Ishikawa (cell line): ENCODE measurements around the gene ZNF619.

Experiments
- CEBPB ChIP-seq: IDR thresholded peaks from 2 replicates; pipeline ENCODE4 v1.6.1; 2012
- CREB1 ChIP-seq: IDR thresholded peaks from 2 replicates; pipeline ENCODE4 v1.6.1; 2012; ENCODE audit warnings: low read depth
- EGR1 ChIP-seq: IDR thresholded peaks from 2 replicates; pipeline ENCODE4 v1.6.1; 2012
- EP300 ChIP-seq: IDR thresholded peaks from 2 replicates; pipeline ENCODE4 v1.6.1; 2012; ENCODE audit warnings: borderline replicate concordance
- FOXM1 ChIP-seq: IDR thresholded peaks from 2 replicates; pipeline ENCODE4 v1.6.1; 2012; ENCODE audit warnings: low read depth, borderline replicate concordance
- MAX ChIP-seq: IDR thresholded peaks from 2 replicates; pipeline ENCODE4 v1.6.1; 2012
- NFIC ChIP-seq: IDR thresholded peaks from 2 replicates; pipeline ENCODE4 v1.6.1; 2012
- RAD21 ChIP-seq: IDR thresholded peaks from 2 replicates; pipeline ENCODE4 v1.6.1; 2012; ENCODE audit warnings: low read depth
- TAF1 ChIP-seq: IDR thresholded peaks from 2 replicates; pipeline ENCODE4 v1.6.1; 2012; ENCODE audit warnings: low read depth, mild to moderate bottlenecking
- TCF12 ChIP-seq: IDR thresholded peaks from 2 replicates; pipeline ENCODE4 v1.6.1; 2012; ENCODE audit warnings: low read depth
- TEAD4 ChIP-seq: IDR thresholded peaks from 2 replicates; pipeline ENCODE4 v1.6.1; 2012
- USF1 ChIP-seq: IDR thresholded peaks from 2 replicates; pipeline ENCODE4 v1.6.1; 2012
- YY1 ChIP-seq: IDR thresholded peaks from 2 replicates; pipeline ENCODE4 v1.6.1; 2012; ENCODE audit warnings: low read depth
- ZBTB7A ChIP-seq: IDR thresholded peaks from 2 replicates; pipeline ENCODE4 v1.6.1; 2012; ENCODE audit warnings: low read depth
- TF ChIP-seq, protein P1 (sequence below): IDR thresholded peaks from 2 replicates; pipeline ENCODE4 v1.6.1; 2012; ENCODE audit warnings: low read depth, mild to moderate bottlenecking

The ZNF619 gene

GRCh38 chr3:40463579-40463978, 13.3 kb upstream of the ZNF619 start:
- TF ChIP-seq NFIC = no peak
- no peak for TF ChIP-seq CEBPB
- TF ChIP-seq USF1 = no peak
- TF ChIP-seq CREB1 = no peak
- TF ChIP-seq MAX = no peak
- TF ChIP-seq RAD21 = no peak
- TF ChIP-seq TCF12 = no peak
- no peak for TF ChIP-seq YY1
- TF ChIP-seq EGR1 = no peak
- no peak for TF ChIP-seq TAF1
- no peak for TF ChIP-seq ZBTB7A
- no peak for TF ChIP-seq FOXM1
- no peak for TF ChIP-seq TEAD4

DNA sequence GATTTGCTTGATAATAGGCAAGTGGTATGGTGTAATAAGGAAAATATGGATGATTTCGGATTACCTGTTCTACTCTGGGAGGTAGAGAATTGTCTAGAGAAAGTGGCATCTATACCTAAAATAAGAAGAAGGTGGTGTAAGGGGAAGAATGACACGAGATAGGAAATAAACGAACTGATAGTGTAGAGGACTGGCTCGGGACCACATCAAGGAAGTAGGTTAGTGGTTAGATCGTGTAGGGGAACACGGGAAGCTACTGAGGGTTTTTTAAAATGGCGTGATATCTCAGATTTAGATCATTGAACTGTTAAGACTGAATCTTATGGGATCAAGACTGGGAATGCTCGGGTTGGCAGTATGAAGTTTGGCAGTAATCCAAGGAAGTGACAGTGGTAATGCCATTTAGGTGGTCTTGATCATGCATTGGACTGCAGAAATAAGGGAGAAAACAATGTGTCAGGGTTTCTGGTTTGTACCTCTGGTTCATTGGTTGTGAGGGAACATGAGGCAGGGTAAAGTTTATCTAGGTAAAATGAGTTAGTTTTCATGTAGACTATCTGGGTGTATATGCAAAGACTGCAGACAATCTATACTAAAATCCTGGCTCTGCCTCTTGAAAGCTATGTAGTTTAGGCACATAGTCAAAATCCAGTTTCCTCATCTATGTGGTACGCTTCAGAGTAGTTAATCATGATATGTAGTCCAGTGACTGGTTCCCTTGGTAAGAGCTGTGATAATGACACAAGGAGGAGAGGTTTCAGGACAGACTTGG, 12.4 kb upstream of the ZNF619 start:
- TF ChIP-seq FOXM1 (no peak), RAD21 (no peak), MAX (no peak), NFIC (no peak), ZBTB7A (no peak)
- TF ChIP-seq, protein P1, sequence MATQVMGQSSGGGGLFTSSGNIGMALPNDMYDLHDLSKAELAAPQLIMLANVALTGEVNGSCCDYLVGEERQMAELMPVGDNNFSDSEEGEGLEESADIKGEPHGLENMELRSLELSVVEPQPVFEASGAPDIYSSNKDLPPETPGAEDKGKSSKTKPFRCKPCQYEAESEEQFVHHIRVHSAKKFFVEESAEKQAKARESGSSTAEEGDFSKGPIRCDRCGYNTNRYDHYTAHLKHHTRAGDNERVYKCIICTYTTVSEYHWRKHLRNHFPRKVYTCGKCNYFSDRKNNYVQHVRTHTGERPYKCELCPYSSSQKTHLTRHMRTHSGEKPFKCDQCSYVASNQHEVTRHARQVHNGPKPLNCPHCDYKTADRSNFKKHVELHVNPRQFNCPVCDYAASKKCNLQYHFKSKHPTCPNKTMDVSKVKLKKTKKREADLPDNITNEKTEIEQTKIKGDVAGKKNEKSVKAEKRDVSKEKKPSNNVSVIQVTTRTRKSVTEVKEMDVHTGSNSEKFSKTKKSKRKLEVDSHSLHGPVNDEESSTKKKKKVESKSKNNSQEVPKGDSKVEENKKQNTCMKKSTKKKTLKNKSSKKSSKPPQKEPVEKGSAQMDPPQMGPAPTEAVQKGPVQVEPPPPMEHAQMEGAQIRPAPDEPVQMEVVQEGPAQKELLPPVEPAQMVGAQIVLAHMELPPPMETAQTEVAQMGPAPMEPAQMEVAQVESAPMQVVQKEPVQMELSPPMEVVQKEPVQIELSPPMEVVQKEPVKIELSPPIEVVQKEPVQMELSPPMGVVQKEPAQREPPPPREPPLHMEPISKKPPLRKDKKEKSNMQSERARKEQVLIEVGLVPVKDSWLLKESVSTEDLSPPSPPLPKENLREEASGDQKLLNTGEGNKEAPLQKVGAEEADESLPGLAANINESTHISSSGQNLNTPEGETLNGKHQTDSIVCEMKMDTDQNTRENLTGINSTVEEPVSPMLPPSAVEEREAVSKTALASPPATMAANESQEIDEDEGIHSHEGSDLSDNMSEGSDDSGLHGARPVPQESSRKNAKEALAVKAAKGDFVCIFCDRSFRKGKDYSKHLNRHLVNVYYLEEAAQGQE = no peak

- no peak for TF ChIP-seq TCF12
- TF ChIP-seq RAD21 = no peak
- TF ChIP-seq NFIC = no peak
- no peak for TF ChIP-seq ZBTB7A
- TF ChIP-seq, protein P1 = no peak
- no peak for TF ChIP-seq FOXM1
- TF ChIP-seq TEAD4 = no peak
- no peak for TF ChIP-seq CEBPB
- TF ChIP-seq CREB1 = no peak
- TF ChIP-seq EP300 = no peak
- TF ChIP-seq USF1 = no peak
- no peak for TF ChIP-seq MAX
- TF ChIP-seq EGR1 = no peak
- TF ChIP-seq YY1 = no peak
- TF ChIP-seq TAF1 = no peak
Measured at GRCh38 chr3:40465111-40465407, 11.9 kb upstream of the ZNF619 start.

- TF ChIP-seq NFIC (no peak), EGR1 (no peak), ZBTB7A (no peak), CEBPB (no peak), MAX (no peak), USF1 (no peak), TEAD4 (no peak), TCF12 (no peak), EP300 (no peak), YY1 (no peak), CREB1 (no peak)
- TF ChIP-seq, protein P1 = no peak
Measured at GRCh38 chr3:40465456-40465855, 11.5 kb upstream of the ZNF619 start.
